ENCODE data around the gene TENT5C. TPM values are rescaled to one million over a fixed set of nuclear protein-coding genes. Genes with fewer than 3 reads are reported as not detected.

Gene TENT5C
- total RNA-seq, 1 donor from 2014 or later, result 3.5 TPM

DNA sequence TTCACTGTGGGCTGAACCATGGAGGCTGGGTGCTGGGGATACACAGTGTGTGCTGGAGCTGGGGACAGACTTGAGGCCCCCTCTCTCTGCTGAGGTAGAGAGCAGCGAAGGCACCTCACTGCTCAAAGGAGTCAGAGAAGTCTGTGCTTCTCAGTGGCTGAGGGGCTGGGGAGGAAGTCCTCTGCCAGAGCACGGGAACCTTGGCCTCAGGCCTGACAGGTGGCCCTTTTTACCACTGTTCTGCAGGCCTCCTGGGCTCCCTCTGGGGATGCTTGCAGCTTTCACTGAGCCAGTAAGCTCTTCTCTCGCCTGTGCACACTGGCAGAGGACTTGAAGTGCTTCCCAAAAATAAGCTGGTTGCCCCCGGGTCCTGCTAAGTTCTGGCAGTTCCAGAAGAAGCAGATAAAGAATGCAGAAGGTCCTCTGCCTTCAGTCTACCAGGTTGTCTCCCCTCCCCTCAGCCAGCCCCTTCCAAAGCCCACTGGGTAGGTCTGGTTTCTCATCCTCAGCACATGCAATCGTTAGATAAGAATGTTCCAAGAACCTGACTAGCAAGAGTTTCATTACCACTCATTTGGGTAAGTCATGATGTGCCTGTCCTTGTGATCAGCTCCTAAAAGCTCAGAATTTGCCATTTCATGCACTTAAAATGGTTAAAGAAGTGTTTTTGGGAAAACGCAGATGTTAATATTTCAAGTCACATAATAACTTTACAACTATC, 53.9 kb downstream of the TENT5C start:
- Mint-ChIP-seq H3K4me1 (peaks cover 92% of the 10 kb centered on the region), H3K4me3 (peak overlapping the region; percentile 18), H3K27me3 (no peaks in the 10 kb centered on the region), H3K9me3 (peaks cover 12% of the 10 kb centered on the region), H3K36me3 (ENCODE audit: low read depth) (peaks cover 12% of the 10 kb centered on the region), H3K27ac (peak overlapping the region; percentile 26)
- peak; percentile 79 for DNase-seq
- intact Hi-C loops (cut with micrococcal nuclease), result loop anchor here (5.0 to 10.0 kb wide), 4 partner anchors 98 to 1483 kb away; partner anchors contain the start of genes ATP1A1 and WARS2

DNA sequence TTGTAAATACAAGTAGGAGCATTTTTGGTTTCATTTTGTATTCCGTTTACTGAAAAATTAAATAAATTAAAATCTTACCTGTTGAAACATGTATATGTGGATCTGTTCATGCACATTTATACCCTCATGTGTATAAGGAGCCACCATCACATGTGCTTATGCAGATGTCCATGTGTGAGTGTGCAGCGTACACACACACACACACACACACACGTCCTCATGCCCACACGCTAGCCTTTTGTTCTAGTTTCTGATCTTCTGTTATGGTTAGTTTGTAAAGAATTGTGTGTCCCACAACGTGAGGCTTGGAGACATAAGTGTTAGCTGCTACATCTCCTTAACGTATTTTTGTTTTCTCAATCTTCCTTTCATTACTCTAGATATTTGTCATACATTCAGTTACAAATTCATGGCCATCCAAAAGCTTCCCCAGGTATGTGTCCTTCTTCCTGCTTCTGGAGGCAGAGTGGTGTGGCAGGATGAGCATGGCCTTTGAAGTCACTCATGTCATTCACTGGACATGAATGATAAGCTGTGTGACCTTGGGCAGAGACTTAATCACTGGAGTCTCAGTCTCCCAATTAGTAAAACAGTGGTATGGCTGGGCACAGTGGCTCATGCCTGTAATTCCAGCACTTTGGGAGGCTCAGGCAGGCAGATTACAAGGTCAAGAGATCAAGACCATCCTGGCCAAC, 54.6 kb downstream of the TENT5C start:
- Mint-ChIP-seq H3K27ac (peak overlapping the region; percentile 77), H3K4me1 (peaks cover 92% of the 10 kb centered on the region), H3K36me3 (ENCODE audit: low read depth) (peaks cover 12% of the 10 kb centered on the region), H3K9me3 (peaks cover 12% of the 10 kb centered on the region), H3K4me3 (peak overlapping the region; percentile 57), H3K27me3 (no peaks in the 10 kb centered on the region)
- intact Hi-C loops (cut with micrococcal nuclease), result loop anchor here (10.0 kb wide), 2 partner anchors 926 to 1286 kb away; partner anchors contain the start of gene ATP1A1
- DNase-seq, result no peak

DNA sequence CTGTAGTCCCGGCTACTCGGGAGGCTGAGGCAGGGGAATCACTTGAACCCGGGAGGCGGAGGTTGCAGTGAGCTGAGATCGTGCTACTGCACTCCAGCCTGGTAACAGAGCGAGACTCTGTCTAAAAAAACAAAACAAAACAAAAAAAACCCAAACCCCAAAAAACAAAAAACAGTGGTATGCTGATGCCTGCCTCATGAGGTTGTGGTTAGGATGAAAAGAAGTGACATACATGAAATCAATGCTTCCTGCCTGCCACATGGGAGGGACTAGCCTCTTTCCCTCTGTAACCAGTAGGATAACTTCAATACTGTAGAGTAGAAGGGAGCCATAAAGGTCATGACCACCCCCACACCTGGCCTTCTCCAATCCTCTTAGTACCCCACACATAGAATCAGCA, 55.2 kb downstream of the TENT5C start:
- intact Hi-C loops (cut with micrococcal nuclease), result loop anchor here (10.0 kb wide), 2 partner anchors 926 to 1286 kb away; partner anchors contain the start of gene ATP1A1
- Mint-ChIP-seq H3K4me1 (peaks cover 92% of the 10 kb centered on the region), H3K27me3 (no peaks in the 10 kb centered on the region), H3K4me3 (peak overlapping the region; percentile 57), H3K27ac (peak overlapping the region; percentile 77), H3K9me3 (peaks cover 12% of the 10 kb centered on the region), H3K36me3 (ENCODE audit: low read depth) (peaks cover 12% of the 10 kb centered on the region)
- DNase-seq, result peak; percentile 89

DNA sequence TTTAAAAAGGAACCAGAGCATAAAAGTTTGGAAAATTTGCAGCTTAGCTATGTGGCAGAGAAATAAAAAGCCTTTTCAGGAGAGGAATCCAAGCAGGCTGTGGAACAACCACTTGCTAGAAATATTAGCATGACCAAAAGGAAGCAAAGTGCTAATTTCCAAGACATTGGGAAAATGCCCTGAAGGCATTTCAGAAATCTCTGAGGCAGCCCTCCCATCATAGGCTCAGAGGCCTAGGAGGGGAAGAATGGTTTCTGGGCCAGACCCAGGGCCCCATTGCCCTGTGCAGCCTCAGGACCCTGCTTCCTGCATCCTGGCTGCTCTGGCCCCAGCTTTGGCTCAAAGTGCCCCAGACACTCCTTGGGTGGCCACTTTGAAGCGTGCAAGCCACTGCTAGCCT, 56.8 kb downstream of the TENT5C start:
- Mint-ChIP-seq H3K4me1 (peaks cover 89% of the 10 kb centered on the region), H3K36me3 (ENCODE audit: low read depth) (peaks cover 15% of the 10 kb centered on the region), H3K27ac (peak overlapping the region; percentile 22), H3K4me3 (no peak overlapping the region), H3K27me3 (peaks cover 4% of the 10 kb centered on the region), H3K9me3 (peaks cover 18% of the 10 kb centered on the region)
- intact Hi-C loops (cut with micrococcal nuclease), result loop anchor here (1.0 to 10.0 kb wide), 3 partner anchors 55 to 1288 kb away; partner anchors contain the start of gene ATP1A1
- DNase-seq, result no peak

DNA sequence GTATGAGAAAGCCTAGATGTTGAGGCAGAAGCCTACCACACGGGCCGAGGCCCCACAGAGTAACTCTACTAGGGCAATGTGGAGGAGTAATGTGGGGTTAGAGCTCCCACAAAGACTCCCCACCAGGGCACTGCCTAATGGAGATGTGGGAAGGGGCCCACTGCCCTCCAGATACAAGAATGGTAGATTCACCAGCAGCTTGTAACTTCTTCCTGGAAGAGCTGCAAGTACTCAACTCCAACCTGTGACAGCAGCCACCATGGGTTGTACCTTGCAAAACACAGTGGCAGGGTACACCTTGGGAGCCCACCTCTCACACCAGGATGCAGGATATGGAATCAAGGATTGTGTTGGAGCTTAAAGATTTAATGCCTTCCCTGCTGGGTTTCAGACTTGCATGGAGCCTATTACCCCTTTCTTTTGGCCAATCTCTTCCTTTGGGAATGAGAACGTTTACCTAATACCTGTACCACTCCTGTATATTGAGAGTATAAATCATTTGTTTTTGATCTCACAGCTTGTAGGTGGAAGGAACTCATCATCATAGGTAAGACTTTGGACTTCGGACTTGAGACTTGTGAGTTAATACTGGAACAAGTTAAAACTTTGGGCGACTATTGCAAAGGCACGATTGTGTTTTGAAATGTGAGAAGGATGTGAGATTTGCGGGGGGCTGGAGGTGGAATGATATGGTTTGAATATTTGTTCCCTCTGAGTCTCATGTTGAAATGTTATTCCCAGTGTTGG, 57.5 kb downstream of the TENT5C start:
- Mint-ChIP-seq H3K4me1 (peaks cover 89% of the 10 kb centered on the region), H3K9me3 (peaks cover 18% of the 10 kb centered on the region), H3K27ac (peak overlapping the region; percentile 89), H3K4me3 (peak overlapping the region; percentile 17), H3K36me3 (ENCODE audit: low read depth) (peaks cover 20% of the 10 kb centered on the region), H3K27me3 (peaks cover 9% of the 10 kb centered on the region)
- DNase-seq, result peak; percentile 69
- intact Hi-C loops (cut with micrococcal nuclease), result loop anchor here (1.0 to 10.0 kb wide), 3 partner anchors 56 to 1289 kb away; partner anchors contain the start of gene ATP1A1

DNA sequence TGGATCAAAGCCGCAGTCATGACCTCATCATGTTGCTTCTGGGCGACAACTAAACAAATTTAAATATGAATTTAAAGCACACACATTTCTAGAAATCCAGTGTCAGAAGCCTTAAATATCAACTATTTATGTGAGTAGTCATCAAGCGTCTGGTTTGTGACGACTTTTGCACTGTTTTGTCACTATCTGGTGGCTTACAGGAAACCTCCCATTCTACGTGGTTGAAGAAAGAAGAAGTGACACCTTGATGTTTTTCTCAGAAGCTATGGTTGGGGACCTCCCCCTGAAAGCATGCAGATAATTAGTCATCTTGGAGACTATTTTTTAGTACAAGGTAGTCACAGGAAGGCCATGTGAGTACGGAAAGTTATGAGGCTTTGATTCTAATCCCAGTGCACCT, 58.5 kb downstream of the TENT5C start:
- peaks cover 9% of the 10 kb centered on the region for H3K27me3 Mint-ChIP-seq
- peaks cover 79% of the 10 kb centered on the region for H3K4me1 Mint-ChIP-seq
- intact Hi-C loops (cut with micrococcal nuclease), result loop anchor here (10.0 kb wide), 2 partner anchors 930 to 1290 kb away; partner anchors contain the start of gene ATP1A1
- peaks cover 20% of the 10 kb centered on the region for H3K36me3 Mint-ChIP-seq (ENCODE audit: low read depth)
- H3K27ac Mint-ChIP-seq, result peak overlapping the region; percentile 89
- H3K9me3 Mint-ChIP-seq, result peaks cover 18% of the 10 kb centered on the region
- peak overlapping the region; percentile 17 for H3K4me3 Mint-ChIP-seq
- peak; percentile 92 for DNase-seq

DNA sequence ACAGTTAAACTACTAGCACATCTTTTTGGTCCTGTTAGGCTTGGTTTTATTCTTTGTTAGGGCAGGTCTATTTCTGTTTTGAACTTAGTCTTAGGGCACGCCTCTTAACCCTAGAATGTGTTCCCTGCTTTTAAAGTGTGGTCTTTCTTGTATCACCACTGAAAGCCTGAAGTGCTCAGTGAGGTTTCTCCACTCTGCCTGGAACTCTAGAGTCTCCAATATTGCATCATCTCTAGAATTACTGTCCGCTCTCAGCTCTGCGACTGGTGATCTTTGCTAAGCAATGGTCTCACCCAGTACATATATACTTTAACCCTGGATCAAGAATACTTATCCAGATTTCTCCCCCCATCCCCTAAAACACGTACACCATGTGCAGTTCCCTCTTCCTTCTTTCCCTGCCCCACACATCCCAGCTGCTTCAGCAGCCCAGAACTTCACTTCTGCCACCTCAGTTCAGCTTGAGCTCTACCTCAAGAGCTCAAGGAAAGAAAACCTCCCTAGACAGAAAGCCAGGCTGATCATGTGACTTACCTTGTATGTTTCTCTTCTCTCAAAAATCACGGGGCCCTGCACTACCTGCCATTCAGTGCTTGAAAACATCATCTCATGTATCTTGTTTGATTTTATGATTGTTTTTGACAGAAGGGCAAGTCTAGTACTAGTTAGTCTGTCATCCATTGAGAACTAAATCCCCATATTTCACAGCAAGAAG, 59.9 kb downstream of the TENT5C start:
- intact Hi-C loops (cut with micrococcal nuclease), result loop anchor here (10.0 kb wide), 2 partner anchors 931 to 1291 kb away; partner anchors contain the start of gene ATP1A1
- peak overlapping the region; percentile 26 for H3K27ac Mint-ChIP-seq
- H3K9me3 Mint-ChIP-seq, result peaks cover 18% of the 10 kb centered on the region
- peak overlapping the region; percentile 17 for H3K4me3 Mint-ChIP-seq
- DNase-seq, result no peak
- H3K27me3 Mint-ChIP-seq, result peaks cover 15% of the 10 kb centered on the region
- H3K36me3 Mint-ChIP-seq (ENCODE audit: low read depth), result peaks cover 20% of the 10 kb centered on the region
- peaks cover 66% of the 10 kb centered on the region for H3K4me1 Mint-ChIP-seq

DNA sequence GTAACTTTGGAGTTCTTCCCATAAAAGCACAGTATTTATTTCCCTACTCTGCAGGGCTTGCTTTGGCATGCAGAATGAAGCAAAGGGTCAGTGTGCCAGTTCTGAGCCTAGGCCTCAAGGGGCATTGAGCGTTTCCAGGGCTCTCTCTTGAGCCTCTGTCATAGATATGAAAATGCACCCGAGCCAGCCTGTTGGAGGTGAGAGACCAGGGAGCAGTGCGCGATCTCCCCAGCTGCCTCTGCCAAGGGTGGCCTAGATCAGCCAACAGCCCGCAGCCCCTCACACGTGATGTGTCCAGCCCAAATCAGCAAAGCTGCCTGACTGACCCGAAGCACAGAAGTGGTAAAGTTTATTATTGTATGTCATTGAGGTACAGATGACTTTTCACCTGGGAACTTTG, 63.7 kb downstream of the TENT5C start:
- H3K4me3 Mint-ChIP-seq, result no peak overlapping the region
- no peak overlapping the region for H3K27ac Mint-ChIP-seq
- intact Hi-C loops (cut with micrococcal nuclease), result loop anchor here (10.0 kb wide), 2 partner anchors 935 to 1295 kb away; partner anchors contain the start of gene ATP1A1
- no peak for DNase-seq
- peaks cover 8% of the 10 kb centered on the region for H3K36me3 Mint-ChIP-seq (ENCODE audit: low read depth)
- H3K9me3 Mint-ChIP-seq, result peaks cover 5% of the 10 kb centered on the region
- H3K4me1 Mint-ChIP-seq, result peaks cover 49% of the 10 kb centered on the region
- H3K27me3 Mint-ChIP-seq, result peaks cover 30% of the 10 kb centered on the region

DNA sequence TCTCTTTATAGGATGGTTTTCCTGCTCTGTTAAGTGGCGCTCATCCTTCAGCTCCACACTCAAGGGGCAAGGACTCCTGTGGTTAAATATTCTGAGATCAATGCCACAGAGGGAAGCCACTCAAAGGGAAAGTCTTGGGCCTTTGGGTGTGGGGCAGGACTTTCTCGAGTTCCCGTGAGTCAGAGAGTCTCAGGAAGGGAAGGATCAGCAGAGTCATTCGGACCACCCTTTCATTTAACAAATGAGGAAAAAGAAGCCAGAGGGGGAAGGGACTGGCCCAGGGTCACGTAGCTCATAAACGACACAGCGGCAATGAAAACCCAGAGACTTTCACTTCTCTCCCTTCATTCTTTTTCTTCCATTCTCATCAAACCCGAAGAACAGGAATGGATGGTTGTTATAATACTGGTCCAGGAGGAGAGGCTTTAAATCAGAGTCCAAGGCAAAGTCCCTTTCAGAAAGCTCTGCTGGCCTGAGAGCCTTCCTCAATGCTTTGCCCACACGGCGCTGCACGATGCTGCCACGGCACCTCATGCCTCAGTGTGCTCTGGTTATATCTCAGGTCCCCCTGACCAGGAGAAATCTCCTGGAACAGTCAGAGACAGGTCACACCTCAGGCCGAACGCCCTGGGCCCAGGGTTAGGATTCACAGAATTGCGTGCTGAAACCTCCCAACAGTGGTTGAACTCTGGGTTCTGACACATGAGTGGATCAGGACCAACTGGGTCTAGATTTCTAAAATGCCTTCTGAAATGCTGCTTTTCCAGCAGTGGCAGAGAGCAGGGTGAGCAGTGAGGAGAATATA, 65.3 kb downstream of the TENT5C start:
- Mint-ChIP-seq H3K4me3 (no peak overlapping the region), H3K27me3 (peaks cover 33% of the 10 kb centered on the region), H3K27ac (peak overlapping the region; percentile 39), H3K9me3 (peaks cover 5% of the 10 kb centered on the region), H3K4me1 (peaks cover 37% of the 10 kb centered on the region), H3K36me3 (ENCODE audit: low read depth) (peaks cover 8% of the 10 kb centered on the region)
- no peak for DNase-seq
- intact Hi-C loops (cut with micrococcal nuclease), result loop anchor here (10.0 kb wide), 1 partner anchor 224 kb away; no protein-coding TSS in a partner anchor

DNA sequence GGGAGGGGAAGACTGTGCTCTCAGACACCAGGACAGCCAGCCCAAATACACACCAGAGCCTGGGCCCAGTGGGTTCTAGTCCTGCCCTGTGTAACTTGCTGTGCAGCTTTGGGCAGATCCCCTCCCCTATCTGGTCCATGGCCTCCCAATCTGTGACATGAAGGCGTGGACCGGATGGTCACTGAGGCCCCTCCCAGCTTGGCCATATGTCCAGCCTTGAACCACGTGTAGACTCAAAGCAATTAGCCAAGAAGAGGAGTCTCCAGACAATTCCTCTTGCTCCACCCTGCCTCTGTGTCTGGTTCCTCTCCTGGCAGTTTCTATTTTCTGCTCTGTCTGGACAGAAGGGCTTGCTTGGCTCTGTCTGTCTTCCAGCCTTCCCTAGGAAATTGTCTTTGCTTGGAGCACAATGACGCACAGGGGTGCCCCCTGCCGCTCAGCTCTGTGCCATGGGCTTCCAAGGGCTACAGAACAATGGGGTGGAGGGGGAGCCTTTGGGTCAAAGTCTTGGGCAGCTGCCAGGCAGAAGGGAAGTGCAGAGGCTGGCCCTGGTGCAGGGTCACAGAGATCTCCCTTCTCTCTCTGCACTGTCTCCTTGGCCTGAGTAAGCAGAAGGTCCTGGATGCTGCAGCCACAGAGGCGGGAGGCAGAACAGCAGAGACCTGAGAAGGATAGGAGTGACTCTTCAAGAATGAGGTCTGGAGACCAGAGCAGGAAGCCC, 66.1 kb downstream of the TENT5C start:
- Mint-ChIP-seq H3K4me1 (peaks cover 31% of the 10 kb centered on the region), H3K36me3 (ENCODE audit: low read depth) (peaks cover 6% of the 10 kb centered on the region), H3K27ac (no peak overlapping the region), H3K9me3 (peaks cover 2% of the 10 kb centered on the region), H3K27me3 (peaks cover 30% of the 10 kb centered on the region), H3K4me3 (no peak overlapping the region)
- no peak for DNase-seq
- intact Hi-C loops (cut with micrococcal nuclease), result loop anchor here (10.0 kb wide), 1 partner anchor 223 kb away; no protein-coding TSS in a partner anchor

DNA sequence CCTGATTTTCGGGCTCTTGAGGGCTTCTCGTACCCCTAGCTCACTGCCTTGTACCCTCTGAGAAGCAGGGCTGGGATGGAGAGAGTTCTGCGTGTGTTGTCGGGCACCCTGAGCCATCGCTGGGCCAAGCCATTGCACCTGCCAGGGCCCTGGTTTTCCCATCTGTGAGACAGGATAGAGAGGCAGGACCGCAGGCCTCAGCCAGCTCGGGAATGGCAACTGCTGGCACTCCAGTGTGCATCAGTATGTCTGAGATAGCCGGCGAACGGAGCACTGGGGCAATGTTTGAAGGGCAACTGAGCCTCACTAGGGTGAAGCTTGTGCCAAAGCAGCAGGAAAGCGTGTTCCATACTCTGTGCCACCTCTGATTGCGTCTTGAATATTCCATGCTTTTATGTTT, 66.9 kb downstream of the TENT5C start:
- Mint-ChIP-seq H3K36me3 (ENCODE audit: low read depth) (peaks cover 4% of the 10 kb centered on the region), H3K9me3 (no peaks in the 10 kb centered on the region), H3K27ac (no peak overlapping the region), H3K4me1 (peaks cover 25% of the 10 kb centered on the region), H3K27me3 (peaks cover 29% of the 10 kb centered on the region), H3K4me3 (no peak overlapping the region)
- intact Hi-C loops (cut with micrococcal nuclease), result loop anchor here (10.0 kb wide), 1 partner anchor 222 kb away; no protein-coding TSS in a partner anchor
- no peak for DNase-seq

DNA sequence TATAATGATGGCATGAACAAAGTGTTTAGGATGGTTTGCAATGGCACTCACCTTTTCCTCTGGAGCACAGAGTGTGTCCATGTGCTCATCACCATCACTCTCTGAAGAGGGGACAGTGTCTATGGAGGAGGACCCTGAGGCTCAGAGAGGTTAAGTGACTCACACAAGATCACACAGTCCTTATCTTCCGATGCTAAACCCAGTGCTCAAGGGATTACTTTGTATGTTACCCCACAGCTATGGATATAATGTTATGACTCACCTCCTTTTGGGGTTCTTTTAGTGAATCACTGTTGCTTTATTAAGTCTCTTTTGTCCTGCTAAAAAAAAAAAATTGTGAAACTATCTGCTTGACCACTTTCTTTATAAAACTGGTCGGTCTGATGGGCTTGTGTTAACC, 67.6 kb downstream of the TENT5C start:
- no peak overlapping the region for H3K4me3 Mint-ChIP-seq
- H3K27me3 Mint-ChIP-seq, result peaks cover 24% of the 10 kb centered on the region
- peaks cover 21% of the 10 kb centered on the region for H3K4me1 Mint-ChIP-seq
- no peaks in the 10 kb centered on the region for H3K36me3 Mint-ChIP-seq (ENCODE audit: low read depth)
- no peak overlapping the region for H3K27ac Mint-ChIP-seq
- DNase-seq, result no peak
- intact Hi-C loops (cut with micrococcal nuclease), result loop anchor here (10.0 kb wide), 1 partner anchor 221 kb away; no protein-coding TSS in a partner anchor
- H3K9me3 Mint-ChIP-seq, result no peaks in the 10 kb centered on the region
